Measurements from ENCODE around the gene PRKCQ.

- TF ChIP-seq POLR2AphosphoS5 (IDR thresholded peaks at IDR 0.05; ENCODE audit: low read depth, low read length) (no peak), POLR2A (IDR thresholded peaks at IDR 0.05; ENCODE audit: low read depth, low read length) (no peak)
Measured at GRCh38 chr10:6600224-6600987, 20.3 kb upstream of the PRKCQ start.
